NCI-H128 (cell line): ENCODE measurements around the gene PRKAG1.

Experiments used
- DNase-seq: peaks from one replicate; lab custom pipeline; 2025; ENCODE audit not compliant: unreplicated experiment; lab: John Stamatoyannopoulos, UW

PRKAG1 gene

GRCh38 chr12:49032679-49033447 lies 14.3 kb upstream of the PRKAG1 start:
- no peak for DNase-seq

- no peak for DNase-seq
Measured at GRCh38 chr12:49032276-49032675, 13.7 kb upstream of the PRKAG1 start.

GRCh38 chr12:49031573-49032161 lies 13.1 kb upstream of the PRKAG1 start:
- no peak for DNase-seq

GRCh38 chr12:49030714-49031572 lies 12.4 kb upstream of the PRKAG1 start:
- no peak for DNase-seq

- no peak for DNase-seq
Measured at GRCh38 chr12:49030119-49030518, 11.5 kb upstream of the PRKAG1 start.

GRCh38 chr12:49028666-49029275 lies 10.2 kb upstream of the PRKAG1 start:
- DNase-seq = no peak

GRCh38 chr12:49027846-49028555 lies 9.4 kb upstream of the PRKAG1 start:
- DNase-seq = no peak

GRCh38 chr12:49026678-49027480 lies 8.3 kb upstream of the PRKAG1 start:
- DNase-seq = no peak

GRCh38 chr12:49026101-49026500 lies 7.5 kb upstream of the PRKAG1 start:
- DNase-seq = no peak

- no peak for DNase-seq
Measured at GRCh38 chr12:49025463-49025862, 6.9 kb upstream of the PRKAG1 start.

- DNase-seq = no peak
Measured at GRCh38 chr12:49024543-49024942, 6.0 kb upstream of the PRKAG1 start.

GRCh38 chr12:49023812-49024211 lies 5.2 kb upstream of the PRKAG1 start:
- no peak for DNase-seq

- DNase-seq = no peak
Measured at GRCh38 chr12:49022558-49023178, 4.1 kb upstream of the PRKAG1 start.

- no peak for DNase-seq
Measured at GRCh38 chr12:49021292-49021915, 2.8 kb upstream of the PRKAG1 start.

- DNase-seq = no peak
Measured at GRCh38 chr12:49020441-49020840, 1.9 kb upstream of the PRKAG1 start.

- DNase-seq = no peak
Measured at GRCh38 chr12:49019443-49020324, 1.1 kb upstream of the PRKAG1 start.

GRCh38 chr12:49019120-49019430 lies 499 bp upstream of the PRKAG1 start:
- DNase-seq = no peak

- DNase-seq = no peak
Measured at GRCh38 chr12:49017891-49018260, 700 bp downstream of the PRKAG1 start.
